Activated CD8-positive, alpha-beta T cell treated with anti-CD3 and anti-CD28 coated beads for 36 hours (primary cell): ENCODE data around the gene HMSD. TPM values are rescaled to one million over a fixed set of nuclear protein-coding genes. Genes with fewer than 3 reads are reported as not detected.
A peak's percentile ranks its signal among the peaks of the same experiment; 100 is the strongest.

Experiments
- ATAC-seq: fragments of 200-7000 bp; cut with Tn5 transposase; one replicate; pipeline ENCODE4 v1.10.0; 2021; ENCODE audit warnings: mild to moderate bottlenecking, moderate library complexity
- CTCF ChIA-PET: fragments of 350-600 bp; sonication (Branson Sonifier 250); formaldehyde crosslinking; loops from one replicate; lab custom pipeline; 2021; ENCODE audit warnings: antibody characterized with exemption; lab: Charles Lee
- POLR2A ChIA-PET: fragments of 350-600 bp; sonication (Branson Sonifier 250); formaldehyde crosslinking; loops from one replicate; lab custom pipeline; 2021; ENCODE audit warnings: antibody characterized with exemption; lab: Charles Lee
- DNase-seq: peaks from one replicate; pipeline ENCODE4 v3.0.0-alpha.2; 2020
- H3K27ac Mint-ChIP-seq: one replicate; pipeline ENCODE4 v1.8.0; 2021; ENCODE audit warnings: mild to moderate bottlenecking, mixed read lengths
- H3K27me3 Mint-ChIP-seq: one replicate; pipeline ENCODE4 v1.8.0; 2021; ENCODE audit warnings: mixed read lengths
- H3K36me3 Mint-ChIP-seq: one replicate; pipeline ENCODE4 v1.8.0; 2021; ENCODE audit warnings: low read depth, mixed read lengths
- H3K4me1 Mint-ChIP-seq: one replicate; pipeline ENCODE4 v1.8.0; 2021; ENCODE audit warnings: low read depth, mixed read lengths
- H3K4me3 Mint-ChIP-seq: one replicate; pipeline ENCODE4 v1.8.0; 2021; ENCODE audit warnings: mild to moderate bottlenecking, moderate library complexity, mixed read lengths
- H3K9me3 Mint-ChIP-seq: one replicate; pipeline ENCODE4 v1.8.0; 2021; ENCODE audit warnings: mixed read lengths
- CTCF ChIP-seq: fragments of 200-600 bp; IDR thresholded peaks from one replicate; pipeline ENCODE4 v1.8.0; 2022; ENCODE audit warnings: antibody characterized with exemption, mild to moderate bottlenecking
- intact Hi-C: fragments of 100-400 bp; cut with micrococcal nuclease; formaldehyde crosslinking; loops from one replicate; pipeline ENCODE4 v1.10.0; 2022
- total RNA-seq, 2 experiments: library from RNA; stranded (reverse); gene quantifications; one replicate each; pipeline ENCODE4 v1.2.3, GENCODE V29; 2021

HMSD gene
- total RNA-seq, 2 experiments from 2014 or later, result 1.4 to 1.6 TPM

- Mint-ChIP-seq H3K4me1 (no peaks in the 10 kb centered on the region), H3K27ac (no peak overlapping the region), H3K27me3 (peaks cover 26% of the 10 kb centered on the region), H3K9me3 (no peaks in the 10 kb centered on the region), H3K36me3 (no peaks in the 10 kb centered on the region), H3K4me3 (no peak overlapping the region)
- DNase-seq (peak; percentile 49), ATAC-seq (peak; percentile 80)
- ChIA-PET POLR2A (interaction anchor here (0.8 kb wide), 1 partner anchor 19 kb away, joined by 3 read pairs; no protein-coding TSS in a partner anchor), CTCF (interaction anchor here (0.6 to 4.4 kb wide), 24 partner anchors 10 to 447 kb away, joined by 3 to 52 read pairs (median 5); no protein-coding TSS in a partner anchor)
- intact Hi-C loops, result loop anchor here (1.0 kb wide), 1 partner anchor 16 kb away; no protein-coding TSS in a partner anchor
- TF ChIP-seq CTCF, result peak; percentile 75
Measured at GRCh38 chr18:63963615-63964256, 14.6 kb downstream of the HMSD start.

GRCh38 chr18:63964908-63965307, 15.8 kb downstream of the HMSD start:
- DNase-seq, result no peak
- no peaks in the 10 kb centered on the region for H3K9me3 Mint-ChIP-seq
- ChIA-PET POLR2A (no interaction called here), CTCF (interaction anchor here (0.9 to 4.4 kb wide), 7 partner anchors 10 to 448 kb away, joined by 3 to 52 read pairs (median 14); no protein-coding TSS in a partner anchor)
- H3K27ac Mint-ChIP-seq, result no peak overlapping the region
- no peak for ATAC-seq
- no peaks in the 10 kb centered on the region for H3K36me3 Mint-ChIP-seq
- H3K4me1 Mint-ChIP-seq, result peaks cover 9% of the 10 kb centered on the region
- intact Hi-C loops, result no loop called here
- peaks cover 18% of the 10 kb centered on the region for H3K27me3 Mint-ChIP-seq
- no peak overlapping the region for H3K4me3 Mint-ChIP-seq
- TF ChIP-seq CTCF, result no peak

GRCh38 chr18:63965716-63966330, 16.7 kb downstream of the HMSD start:
- Mint-ChIP-seq H3K27ac (no peak overlapping the region), H3K4me1 (peaks cover 9% of the 10 kb centered on the region), H3K4me3 (no peak overlapping the region), H3K27me3 (peaks cover 14% of the 10 kb centered on the region), H3K9me3 (no peaks in the 10 kb centered on the region), H3K36me3 (no peaks in the 10 kb centered on the region)
- intact Hi-C loops, result no loop called here
- ChIA-PET CTCF (interaction anchor here (4.4 kb wide), 1 partner anchor 12 kb away, joined by 37 read pairs; no protein-coding TSS in a partner anchor), POLR2A (no interaction called here)
- DNase-seq (no peak), ATAC-seq (no peak)
- TF ChIP-seq CTCF, result no peak

GRCh38 chr18:63969942-63970808, 21.1 kb downstream of the HMSD start, which contains the start of gene SERPINB8:
Gene SERPINB8, plus strand, starts transcription at chr18:63970081. Its CDS starts 8,228 bp downstream, at chr18:63978309.
- peak; percentile 91 for DNase-seq
- Mint-ChIP-seq H3K4me1 (peaks cover 30% of the 10 kb centered on the region), H3K36me3 (no peaks in the 10 kb centered on the region), H3K27me3 (no peaks in the 10 kb centered on the region), H3K27ac (peak within 1 kb of the TSS; percentile 96), H3K9me3 (no peaks in the 10 kb centered on the region), H3K4me3 (peak within 1 kb of the TSS; percentile 87)
- intact Hi-C loops, result no loop called here
- TF ChIP-seq CTCF, result no peak
- POLR2A ChIA-PET, result interaction anchor here (0.6 to 1.0 kb wide), 2 partner anchors 16 to 379 kb away, joined by 3 to 7 read pairs; no protein-coding TSS in a partner anchor
- peak; percentile 90 for ATAC-seq
- CTCF ChIA-PET, result no interaction called here
